Mucosa of descending colon (tissue), 3 donors: ENCODE measurements around the gene BPGM. TPM values are rescaled to one million over a fixed set of nuclear protein-coding genes. Genes with fewer than 3 reads are reported as not detected.
"Not testable (repeated sequence)": the region's sequence is repeated elsewhere in the genome, so short reads cannot be mapped to it uniquely, and the experiment has no call there.

Experiments used
- ATAC-seq: fragments of 200-7000 bp; cut with Tn5 transposase; one replicate; pipeline ENCODE4 v1.9.1; 2020; ENCODE audit warnings: mild to moderate bottlenecking, moderate library complexity
- DNase-seq, 3 donors: peaks; one replicate each; pipeline ENCODE4 v3.0.0-alpha.2; 2020
- H3K36me3 ChIP-seq: fragments of 200-600 bp; one replicate; pipeline ENCODE4 v1.8.0; 2021; ENCODE audit warnings: low read depth, mild to moderate bottlenecking
- H3K4me1 ChIP-seq: fragments of 200-600 bp; one replicate; pipeline ENCODE4 v1.8.0; 2021; ENCODE audit warnings: low read depth, mild to moderate bottlenecking
- H3K4me3 ChIP-seq: fragments of 200-600 bp; one replicate; pipeline ENCODE4 v1.8.0; 2021; ENCODE audit warnings: mild to moderate bottlenecking
- H3K9me3 ChIP-seq: fragments of 200-600 bp; one replicate; pipeline ENCODE4 v1.8.0; 2021; ENCODE audit warnings: mild to moderate bottlenecking
- intact Hi-C, 2 donors: fragments of 100-400 bp; cut with DNase I in 1 of 2; cut with micrococcal nuclease in 1 of 2; formaldehyde crosslinking; loops; one replicate each; pipeline versions ENCODE4 v1.11.0 to v1.11.1; 2022; cut with DNase I, micrococcal nuclease
- total RNA-seq, 3 donors: library from RNA; stranded (reverse); fragmentation: NEBNext Ultra II Directional in 2 of 3; extraction: Animal tissue kit (Norgen Biotek cat#: 25700) in 2 of 3; gene quantifications; one replicate each; pipeline versions ENCODE4 v1.2.1 to v1.2.4, GENCODE V29; 2021 to 2023
- TF ChIP-seq, protein P1 (sequence below): fragments of 200-600 bp; IDR thresholded peaks from one replicate; pipeline ENCODE4 v1.8.0; 2022; ENCODE audit warnings: antibody characterized with exemption, mild to moderate bottlenecking
- donor health status: DM: no; HTN: no; CAD: no; lungs with moderate emphysema.
- donor health status: DM: no; HTN: no; CAD: no.
- donor health status: DM: no; HTN: yes; CAD: no.

Gene BPGM
- total RNA-seq, 3 donors from 2014 or later, result 9.4 to 17.3 (median 9.4) TPM

DNA sequence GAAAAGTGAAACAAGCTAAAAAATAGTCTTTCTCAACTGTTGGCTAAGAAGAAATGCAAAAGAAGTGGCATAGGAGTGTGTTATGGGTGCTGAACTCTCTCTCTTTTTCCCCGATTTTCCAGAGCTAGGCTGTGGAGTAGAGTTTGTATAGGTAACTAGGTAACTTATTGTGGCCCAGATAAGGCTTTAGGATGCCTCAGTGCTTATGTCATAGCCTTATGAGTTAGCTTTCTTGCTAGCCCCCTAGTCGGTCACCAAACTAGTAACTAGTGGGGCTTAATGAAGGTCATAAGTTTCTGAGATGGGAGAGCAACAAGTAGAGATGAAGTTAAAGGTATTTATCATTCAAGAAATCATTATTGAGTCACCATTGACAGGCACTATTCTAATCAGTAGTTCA, 32.4 kb downstream of the BPGM start:
- H3K9me3 ChIP-seq, result peaks cover 4% of the 10 kb centered on the region
- ATAC-seq, result no peak
- no peaks in the 10 kb centered on the region for H3K36me3 ChIP-seq
- peaks cover 3% of the 10 kb centered on the region for H3K4me1 ChIP-seq
- TF ChIP-seq, protein P1, sequence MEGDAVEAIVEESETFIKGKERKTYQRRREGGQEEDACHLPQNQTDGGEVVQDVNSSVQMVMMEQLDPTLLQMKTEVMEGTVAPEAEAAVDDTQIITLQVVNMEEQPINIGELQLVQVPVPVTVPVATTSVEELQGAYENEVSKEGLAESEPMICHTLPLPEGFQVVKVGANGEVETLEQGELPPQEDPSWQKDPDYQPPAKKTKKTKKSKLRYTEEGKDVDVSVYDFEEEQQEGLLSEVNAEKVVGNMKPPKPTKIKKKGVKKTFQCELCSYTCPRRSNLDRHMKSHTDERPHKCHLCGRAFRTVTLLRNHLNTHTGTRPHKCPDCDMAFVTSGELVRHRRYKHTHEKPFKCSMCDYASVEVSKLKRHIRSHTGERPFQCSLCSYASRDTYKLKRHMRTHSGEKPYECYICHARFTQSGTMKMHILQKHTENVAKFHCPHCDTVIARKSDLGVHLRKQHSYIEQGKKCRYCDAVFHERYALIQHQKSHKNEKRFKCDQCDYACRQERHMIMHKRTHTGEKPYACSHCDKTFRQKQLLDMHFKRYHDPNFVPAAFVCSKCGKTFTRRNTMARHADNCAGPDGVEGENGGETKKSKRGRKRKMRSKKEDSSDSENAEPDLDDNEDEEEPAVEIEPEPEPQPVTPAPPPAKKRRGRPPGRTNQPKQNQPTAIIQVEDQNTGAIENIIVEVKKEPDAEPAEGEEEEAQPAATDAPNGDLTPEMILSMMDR, result no peak
- DNase-seq, result no peak
- intact Hi-C loops, result no loop called here
- no peak overlapping the region for H3K4me3 ChIP-seq

DNA sequence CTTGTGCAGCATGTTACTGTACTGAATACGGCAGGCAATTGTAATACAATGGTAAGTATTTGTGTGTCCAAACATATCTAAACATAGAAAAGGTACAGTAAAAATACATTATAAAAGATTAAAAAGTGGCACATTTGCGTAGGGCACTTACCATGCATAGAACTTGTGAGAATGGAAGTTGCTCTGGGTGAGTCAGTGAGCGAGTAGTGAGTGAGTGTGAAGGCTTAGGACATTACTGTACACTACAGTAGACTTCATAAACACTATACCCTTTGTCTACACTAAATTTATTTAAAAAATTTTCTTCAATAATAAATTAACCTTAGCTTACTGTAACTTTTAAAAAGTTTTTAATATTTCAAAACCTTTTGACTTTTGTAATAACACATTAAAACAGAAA, 37.5 kb downstream of the BPGM start:
- TF ChIP-seq, protein P1, result no peak
- ATAC-seq, result no peak
- Histone ChIP-seq H3K4me3 (no peak overlapping the region), H3K36me3 (no peaks in the 10 kb centered on the region), H3K4me1 (no peaks in the 10 kb centered on the region), H3K9me3 (no peaks in the 10 kb centered on the region)
- no peak for DNase-seq
- intact Hi-C loops, result no loop called here

DNA sequence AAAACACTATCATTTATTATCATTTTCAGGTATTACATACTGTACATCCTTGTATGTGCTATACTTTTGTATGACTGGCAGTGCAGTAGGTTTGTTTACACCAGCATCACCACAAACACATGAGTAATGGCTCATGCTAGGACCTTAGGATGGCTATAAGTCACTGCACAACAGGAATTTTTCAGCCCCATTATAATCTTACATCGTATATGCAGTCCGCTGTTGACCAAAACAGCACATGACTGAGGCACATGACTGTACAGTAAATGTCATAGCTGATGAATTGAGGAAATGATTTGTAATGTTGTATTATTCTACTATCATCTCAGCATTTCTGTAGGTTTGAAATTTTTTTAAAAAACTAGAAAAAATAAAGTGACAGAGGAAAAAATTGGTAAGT, 38.6 kb downstream of the BPGM start:
- H3K4me1 ChIP-seq, result no peaks in the 10 kb centered on the region
- intact Hi-C loops, result no loop called here
- H3K9me3 ChIP-seq, result no peaks in the 10 kb centered on the region
- TF ChIP-seq, protein P1, result no peak
- DNase-seq (no peak), ATAC-seq (no peak)
- H3K36me3 ChIP-seq, result no peaks in the 10 kb centered on the region
- no peak overlapping the region for H3K4me3 ChIP-seq

DNA sequence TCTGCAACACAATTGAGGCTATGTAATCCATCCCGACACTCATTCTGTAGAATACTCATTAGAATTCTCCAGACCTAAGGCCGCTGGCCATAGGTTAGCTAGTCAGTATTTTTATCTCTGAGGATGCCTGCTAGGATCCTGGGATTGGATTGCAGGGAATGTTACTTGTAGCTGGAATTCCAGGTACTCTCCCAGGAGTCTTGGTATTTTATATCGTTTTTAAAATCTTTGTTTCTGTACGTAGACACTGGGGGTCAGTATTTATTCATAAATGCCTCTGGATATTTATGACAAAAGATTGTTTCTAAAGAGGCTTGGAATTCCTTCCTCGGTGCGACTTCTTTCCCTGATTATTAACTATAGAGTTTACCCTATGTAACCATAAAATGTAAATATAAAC, 40.1 kb downstream of the BPGM start:
- intact Hi-C loops, result no loop called here
- TF ChIP-seq, protein P1, result no peak
- no peak for ATAC-seq
- Histone ChIP-seq H3K36me3 (no peaks in the 10 kb centered on the region), H3K9me3 (no peaks in the 10 kb centered on the region), H3K4me3 (no peak overlapping the region), H3K4me1 (no peaks in the 10 kb centered on the region)
- DNase-seq, result no peak

DNA sequence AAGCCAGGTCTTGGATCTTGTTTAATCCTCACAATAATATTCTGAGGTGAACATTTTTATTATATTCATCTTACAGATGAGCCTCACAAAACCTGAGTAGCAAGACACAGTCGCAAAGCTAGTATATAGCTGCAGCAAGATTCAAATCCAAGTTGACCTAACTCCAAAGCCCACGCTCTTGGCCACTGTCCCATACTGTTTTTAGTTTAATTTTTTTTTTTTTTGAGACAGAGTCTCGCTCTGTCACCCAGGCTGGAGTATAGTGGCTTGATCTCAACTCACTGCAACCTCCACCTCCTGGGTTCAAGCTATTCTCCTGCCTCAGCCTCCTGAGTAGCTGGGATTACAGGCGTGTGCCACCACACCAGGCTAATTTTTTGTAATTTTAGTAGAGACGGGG, 42.9 kb downstream of the BPGM start:
- H3K4me1 ChIP-seq, H3K36me3 ChIP-seq, H3K9me3 ChIP-seq, ATAC-seq, intact Hi-C loops, H3K4me3 ChIP-seq, DNase-seq: not testable (repeated sequence)

DNA sequence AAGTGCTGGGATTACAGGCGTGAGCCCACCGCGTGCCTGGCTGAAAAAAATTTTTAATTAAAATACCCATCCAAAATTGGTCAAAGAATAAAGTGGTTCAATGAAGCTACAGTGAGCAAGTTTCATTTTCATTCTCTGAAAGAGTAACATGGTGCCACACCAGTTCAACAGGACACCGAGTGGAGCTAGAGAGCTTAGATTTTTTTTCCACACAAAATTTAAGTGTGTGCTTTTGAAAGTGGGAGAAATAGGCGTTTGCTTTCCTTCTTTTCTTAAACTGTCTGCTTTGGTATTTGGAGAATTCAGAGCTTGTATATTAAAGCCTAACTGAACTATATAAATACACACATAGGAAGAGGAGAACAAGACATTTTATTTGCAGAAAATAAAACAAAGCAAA, 43.4 kb downstream of the BPGM start:
- intact Hi-C loops, result loop anchor here in 1 of 2 donors (10.0 kb wide), 1 partner anchor 265 kb away; no protein-coding TSS in a partner anchor
- no peak for DNase-seq
- peak; percentile 38 for ATAC-seq

More for the DNA sequence above, 43.4 kb downstream of the BPGM start:
- TF ChIP-seq, protein P1, result no peak
- H3K9me3 ChIP-seq, result no peaks in the 10 kb centered on the region
- no peaks in the 10 kb centered on the region for H3K36me3 ChIP-seq
- no peak overlapping the region for H3K4me3 ChIP-seq
- H3K4me1 ChIP-seq, result no peaks in the 10 kb centered on the region
